ENCODE results near the gene NEDD4L.

- TF ChIP-seq CTCF (IDR thresholded peaks at IDR 0.05) (no peak), POLR2AphosphoS5 (IDR thresholded peaks at IDR 0.05) (no peak), EP300 (IDR thresholded peaks at IDR 0.05) (no peak)
Observed at GRCh38 chr18:58338961-58339592, 295.1 kb downstream of the NEDD4L start.

All from esophagus muscularis mucosa (tissue), 4 donors.